Gastroesophageal sphincter (tissue), 4 donors: ENCODE results near the gene KRTAP5-8. TPM values are rescaled to one million over a fixed set of nuclear protein-coding genes. Genes with fewer than 3 reads are reported as not detected.

Experiments
- ATAC-seq: fragments of 150-250 bp; one replicate; pipeline ENCODE4 v1.9.1; 2016; ENCODE audit warnings: mild to moderate bottlenecking, moderate library complexity
- H3K27ac ChIP-seq, 4 donors: fragments of 200-600 bp; sonication (generic) in 3 of 4; 1 replicate in 3 of 4; 2 replicates in 1 of 4; pipeline ENCODE4 v1.5.1; 2016 to 2019
- H3K27me3 ChIP-seq: fragments of 200-600 bp; sonication (generic); one replicate; pipeline ENCODE4 v1.5.1; 2019
- H3K36me3 ChIP-seq, 2 donors: fragments of 200-600 bp; sonication (generic); one replicate each; pipeline ENCODE4 v1.5.1; 2019; ENCODE audit warnings: control low read depth in 1 of 2
- H3K4me1 ChIP-seq, 3 donors: fragments of 200-600 bp; sonication (generic); 1 replicate in 2 of 3; 2 replicates in 1 of 3; pipeline ENCODE4 v1.5.1; 2016 to 2019; ENCODE audit warnings: control low read depth in 2 of 3
- H3K4me3 ChIP-seq, 2 donors: fragments of 200-600 bp; sonication (generic); one replicate each; pipeline ENCODE4 v1.5.1; 2019; ENCODE audit warnings: mild to moderate bottlenecking in 1 of 2, moderate library complexity in 1 of 2
- H3K9me3 ChIP-seq, 3 donors: fragments of 200-600 bp; sonication (generic); one replicate each; pipeline ENCODE4 v1.5.1; 2017 to 2019; ENCODE audit warnings: control low read depth in 2 of 3
- EP300 ChIP-seq: sonication (generic); formaldehyde crosslinking; IDR thresholded peaks from one replicate; pipeline ENCODE4 v1.6.1; 2017; ENCODE audit warnings: antibody characterized with exemption, mild to moderate bottlenecking
- POLR2A ChIP-seq, 2 donors: fragments of 450-650 bp; IDR thresholded peaks; one replicate each; pipeline ENCODE4 v1.6.1; 2017; ENCODE audit warnings: antibody characterized with exemption in 2 of 2, mild to moderate bottlenecking in 2 of 2, moderate library complexity in 1 of 2
- POLR2AphosphoS5 ChIP-seq: sonication (generic); formaldehyde crosslinking; IDR thresholded peaks from one replicate; pipeline ENCODE4 v1.6.1; 2017; ENCODE audit warnings: antibody characterized with exemption
- WGBS, 2 donors: methylation state at CpG; one replicate each; pipeline ENCODE4 v1.1.5; 2018; ENCODE audit warnings: low coverage in 1 of 2; 5-methylcytosine and 5-hydroxymethylcytosine counted together
- total RNA-seq, 4 donors: library from RNA; depleted of rRNA; stranded (reverse); fragments of >200 nt; gene quantifications; one replicate each; pipeline ENCODE4 v1.1.0, GENCODE V29; 2016
- TF ChIP-seq, protein P1 (sequence below), 4 experiments: fragments of 200-600 bp in 2 of 4; fragments of 450-650 bp in 2 of 4; sonication (generic) in 1 of 4; IDR thresholded peaks; one replicate each; pipeline ENCODE4 v1.5.1; 2017 to 2019; ENCODE audit warnings: antibody characterized with exemption in 4 of 4, mild to moderate bottlenecking in 2 of 4, moderate library complexity in 2 of 4

Gene KRTAP5-8
- total RNA-seq, 4 donors from 2014 or later = 0.27 TPM; not detected in 3

- H3K4me3 ChIP-seq = no peak overlapping the region
- H3K36me3 ChIP-seq = no peaks in the 10 kb centered on the region
- no peaks in the 10 kb centered on the region for H3K9me3 ChIP-seq
- no peak overlapping the region for H3K27ac ChIP-seq
- H3K4me1 ChIP-seq = no peaks in the 10 kb centered on the region
- 59 to 92% methylated on average over 2 to 4 of the region's 4 CpGs for WGBS, 2 donors
- no peak for ATAC-seq
- peaks cover 24% of the 10 kb centered on the region for H3K27me3 ChIP-seq
- no peak for TF ChIP-seq EP300
- TF ChIP-seq, protein P1, sequence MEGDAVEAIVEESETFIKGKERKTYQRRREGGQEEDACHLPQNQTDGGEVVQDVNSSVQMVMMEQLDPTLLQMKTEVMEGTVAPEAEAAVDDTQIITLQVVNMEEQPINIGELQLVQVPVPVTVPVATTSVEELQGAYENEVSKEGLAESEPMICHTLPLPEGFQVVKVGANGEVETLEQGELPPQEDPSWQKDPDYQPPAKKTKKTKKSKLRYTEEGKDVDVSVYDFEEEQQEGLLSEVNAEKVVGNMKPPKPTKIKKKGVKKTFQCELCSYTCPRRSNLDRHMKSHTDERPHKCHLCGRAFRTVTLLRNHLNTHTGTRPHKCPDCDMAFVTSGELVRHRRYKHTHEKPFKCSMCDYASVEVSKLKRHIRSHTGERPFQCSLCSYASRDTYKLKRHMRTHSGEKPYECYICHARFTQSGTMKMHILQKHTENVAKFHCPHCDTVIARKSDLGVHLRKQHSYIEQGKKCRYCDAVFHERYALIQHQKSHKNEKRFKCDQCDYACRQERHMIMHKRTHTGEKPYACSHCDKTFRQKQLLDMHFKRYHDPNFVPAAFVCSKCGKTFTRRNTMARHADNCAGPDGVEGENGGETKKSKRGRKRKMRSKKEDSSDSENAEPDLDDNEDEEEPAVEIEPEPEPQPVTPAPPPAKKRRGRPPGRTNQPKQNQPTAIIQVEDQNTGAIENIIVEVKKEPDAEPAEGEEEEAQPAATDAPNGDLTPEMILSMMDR (IDR thresholded peaks at IDR 0.05) = no peak
- no peak for TF ChIP-seq POLR2A (IDR thresholded peaks at IDR 0.05)
- no peak for TF ChIP-seq POLR2AphosphoS5
Observed at GRCh38 chr11:71556018-71556417, 18.2 kb downstream of the KRTAP5-8 start.

DNA sequence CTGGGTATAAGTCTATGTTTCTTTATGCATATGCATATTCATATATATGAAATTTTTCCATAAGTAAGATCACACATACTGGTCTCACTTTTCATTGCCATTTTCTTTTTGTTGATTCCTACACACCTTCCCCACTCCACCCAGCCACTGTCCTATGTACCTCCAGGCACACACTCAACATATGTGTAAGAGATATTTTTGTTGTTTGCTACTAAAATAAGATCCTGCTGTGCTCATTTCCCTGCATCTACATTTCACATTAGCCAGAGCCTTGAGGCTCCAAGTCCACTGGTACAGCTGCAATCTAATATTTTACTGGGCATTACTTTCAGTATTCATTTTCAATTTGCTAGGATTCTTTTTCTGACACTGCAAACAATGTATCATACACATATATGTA lies 19.4 kb downstream of the KRTAP5-8 start:
- Histone ChIP-seq H3K9me3 (peaks cover 0 to 4% (median 0%) of the 10 kb centered on the region in 3 donors), H3K27ac (no peak overlapping the region), H3K27me3 (peaks cover 32% of the 10 kb centered on the region), H3K4me1 (no peaks in the 10 kb centered on the region), H3K36me3 (no peaks in the 10 kb centered on the region), H3K4me3 (no peak overlapping the region)
- TF ChIP-seq POLR2A (IDR thresholded peaks at IDR 0.05) (no peak), POLR2AphosphoS5 (no peak), EP300 (no peak)
- TF ChIP-seq, protein P1 (IDR thresholded peaks at IDR 0.05) = no peak
- no peak for ATAC-seq

GRCh38 chr11:71558996-71559395 lies 21.2 kb downstream of the KRTAP5-8 start:
- H3K4me1 ChIP-seq = no peaks in the 10 kb centered on the region
- no peaks in the 10 kb centered on the region for H3K36me3 ChIP-seq
- peaks cover 0 to 4% (median 0%) of the 10 kb centered on the region in 3 donors for H3K9me3 ChIP-seq
- peaks cover 47% of the 10 kb centered on the region for H3K27me3 ChIP-seq
- H3K27ac ChIP-seq = no peak overlapping the region
- no peak for ATAC-seq
- TF ChIP-seq EP300 = no peak
- no peak for TF ChIP-seq POLR2AphosphoS5
- no peak for TF ChIP-seq POLR2A (IDR thresholded peaks at IDR 0.05)
- TF ChIP-seq, protein P1 (IDR thresholded peaks at IDR 0.05) = no peak
- WGBS, 2 donors = no CpG with 5 or more reads among the region's 1 CpG
- H3K4me3 ChIP-seq = no peak overlapping the region

GRCh38 chr11:71562120-71562519 lies 24.3 kb downstream of the KRTAP5-8 start:
- no peak for ATAC-seq

GRCh38 chr11:71563406-71563805 lies 25.6 kb downstream of the KRTAP5-8 start:
- Histone ChIP-seq H3K4me3 (no peak overlapping the region), H3K27me3 (peaks cover 56% of the 10 kb centered on the region), H3K4me1 (no peaks in the 10 kb centered on the region), H3K27ac (no peak overlapping the region), H3K9me3 (peaks cover 0 to 4% (median 0%) of the 10 kb centered on the region in 3 donors), H3K36me3 (no peaks in the 10 kb centered on the region)
- no peak for ATAC-seq
- WGBS, 2 donors = 11 to 40% methylated on average over 8 of the region's 8 CpGs
- TF ChIP-seq POLR2A (IDR thresholded peaks at IDR 0.05) = no peak
- TF ChIP-seq, protein P1 (IDR thresholded peaks at IDR 0.05) = no peak
- TF ChIP-seq EP300 = no peak
- TF ChIP-seq POLR2AphosphoS5 = no peak

More at GRCh38 chr11:71562120-71562519, 24.3 kb downstream of the KRTAP5-8 start:
- Histone ChIP-seq H3K36me3 (no peaks in the 10 kb centered on the region), H3K4me3 (no peak overlapping the region), H3K27me3 (peaks cover 60% of the 10 kb centered on the region), H3K27ac (no peak overlapping the region), H3K4me1 (no peaks in the 10 kb centered on the region), H3K9me3 (peaks cover 0 to 4% (median 0%) of the 10 kb centered on the region in 3 donors)
- TF ChIP-seq POLR2AphosphoS5 (no peak), POLR2A (IDR thresholded peaks at IDR 0.05) (no peak), EP300 (no peak)
- TF ChIP-seq, protein P1 (IDR thresholded peaks at IDR 0.05) = no peak
